ENCODE data around the gene PYDC2. TPM values are rescaled to one million over a fixed set of nuclear protein-coding genes. Genes with fewer than 3 reads are reported as not detected.
"Not testable (repeated sequence)": the region's sequence is repeated elsewhere in the genome, so short reads cannot be mapped to it uniquely, and the experiment has no call there.

PYDC2 gene
- total and polyA plus RNA-seq, 2 donors: not detected

- DNase-seq (ENCODE audit: low read depth in 6 of 9, low spot score in 9 of 9): no peak
- no peaks in the 10 kb centered on the region for H3K4me1 ChIP-seq (ENCODE audit: control insufficient read depth in 2 of 2, insufficient read depth in 2 of 2, low read length in 2 of 2)
- H3K36me3 ChIP-seq (ENCODE audit: control insufficient read depth in 2 of 2, insufficient read depth in 2 of 2, low read length in 1 of 2): no peaks in the 10 kb centered on the region
- H3K4me3 ChIP-seq (ENCODE audit: low read length in 2 of 2): no peak overlapping the region
- no peak overlapping the region for H3K27ac ChIP-seq (ENCODE audit: low read depth in 1 of 2, low read length in 1 of 2)
- H3K27me3 ChIP-seq (ENCODE audit: control insufficient read depth in 2 of 2, insufficient read depth in 1 of 2, low read length in 1 of 2): no peaks in the 10 kb centered on the region
- H3K9me3 ChIP-seq (ENCODE audit: control insufficient read depth in 2 of 2, insufficient read depth in 1 of 2, low read length in 1 of 2): no peaks in the 10 kb centered on the region
- WGBS: 95% methylated on average over 3 of the region's 3 CpGs
These were observed 16.4 kb upstream of the PYDC2 start for GRCh38 chr3:191444569-191444968.

- Histone ChIP-seq H3K27ac (ENCODE audit: low read depth in 1 of 2, low read length in 1 of 2) (no peak overlapping the region), H3K9me3 (ENCODE audit: control insufficient read depth in 2 of 2, insufficient read depth in 1 of 2, low read length in 1 of 2) (no peaks in the 10 kb centered on the region), H3K27me3 (ENCODE audit: control insufficient read depth in 2 of 2, insufficient read depth in 1 of 2, low read length in 1 of 2) (no peaks in the 10 kb centered on the region), H3K4me3 (ENCODE audit: low read length in 2 of 2) (no peak overlapping the region), H3K4me1 (ENCODE audit: control insufficient read depth in 2 of 2, insufficient read depth in 2 of 2, low read length in 2 of 2) (no peaks in the 10 kb centered on the region), H3K36me3 (ENCODE audit: control insufficient read depth in 2 of 2, insufficient read depth in 2 of 2, low read length in 1 of 2) (no peaks in the 10 kb centered on the region)
- DNase-seq (ENCODE audit: low read depth in 6 of 9, low spot score in 9 of 9): no peak
- WGBS: 47% methylated on average over 1 of the region's 1 CpG
These were observed 11.7 kb upstream of the PYDC2 start for GRCh38 chr3:191449256-191449655.

GRCh38 chr3:191455257-191455952, 5.6 kb upstream of the PYDC2 start:
- Histone ChIP-seq H3K36me3 (ENCODE audit: control insufficient read depth in 2 of 2, insufficient read depth in 2 of 2, low read length in 1 of 2) (no peaks in the 10 kb centered on the region), H3K4me1 (ENCODE audit: control insufficient read depth in 2 of 2, insufficient read depth in 2 of 2, low read length in 2 of 2) (no peaks in the 10 kb centered on the region), H3K27ac (ENCODE audit: low read depth in 1 of 2, low read length in 1 of 2) (no peak overlapping the region), H3K9me3 (ENCODE audit: control insufficient read depth in 2 of 2, insufficient read depth in 1 of 2, low read length in 1 of 2) (no peaks in the 10 kb centered on the region), H3K4me3 (ENCODE audit: low read length in 2 of 2) (no peak overlapping the region), H3K27me3 (ENCODE audit: control insufficient read depth in 2 of 2, insufficient read depth in 1 of 2, low read length in 1 of 2) (no peaks in the 10 kb centered on the region)
- 24% methylated on average over 3 of the region's 3 CpGs for WGBS
- DNase-seq (ENCODE audit: low read depth in 6 of 9, low spot score in 9 of 9): no peak

DNA sequence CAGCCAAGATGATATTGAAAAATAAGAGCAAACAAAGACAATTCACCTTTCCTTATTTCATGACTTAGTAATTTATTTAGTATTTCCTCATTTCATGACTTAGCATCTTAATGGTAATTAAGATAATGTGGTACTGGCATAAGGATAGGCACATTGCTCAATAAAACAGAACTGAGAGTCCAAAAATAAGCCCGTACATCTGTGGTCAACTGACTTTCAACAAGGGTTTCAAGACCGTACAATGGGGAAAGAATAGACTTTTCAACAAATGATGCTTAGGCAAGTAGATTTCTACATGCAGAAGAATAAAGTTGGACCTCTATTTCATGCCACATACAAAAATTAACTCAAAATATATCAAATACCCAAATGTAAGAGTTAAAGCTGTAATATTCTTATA, 603 bp upstream of the PYDC2 start:
- H3K36me3 ChIP-seq (ENCODE audit: control insufficient read depth in 2 of 2, insufficient read depth in 2 of 2, low read length in 1 of 2): no peaks in the 10 kb centered on the region
- H3K4me3 ChIP-seq (ENCODE audit: low read length in 2 of 2): no peak overlapping the region
- no peak for DNase-seq (ENCODE audit: low read depth in 6 of 9, low spot score in 9 of 9)
- H3K27ac ChIP-seq (ENCODE audit: low read depth in 1 of 2, low read length in 1 of 2): no peak overlapping the region
- 91% methylated on average over 2 of the region's 2 CpGs for WGBS
- no peaks in the 10 kb centered on the region for H3K9me3 ChIP-seq (ENCODE audit: control insufficient read depth in 2 of 2, insufficient read depth in 1 of 2, low read length in 1 of 2)
- H3K4me1 ChIP-seq (ENCODE audit: control insufficient read depth in 2 of 2, insufficient read depth in 2 of 2, low read length in 2 of 2): no peaks in the 10 kb centered on the region
- no peaks in the 10 kb centered on the region for H3K27me3 ChIP-seq (ENCODE audit: control insufficient read depth in 2 of 2, insufficient read depth in 1 of 2, low read length in 1 of 2)

GRCh38 chr3:191470080-191470479, 9.1 kb downstream of the PYDC2 start:
- H3K4me3 ChIP-seq (ENCODE audit: low read length in 2 of 2): no peak overlapping the region
- no peaks in the 10 kb centered on the region for H3K36me3 ChIP-seq (ENCODE audit: control insufficient read depth in 2 of 2, insufficient read depth in 2 of 2, low read length in 1 of 2)
- H3K27ac ChIP-seq (ENCODE audit: low read depth in 1 of 2, low read length in 1 of 2): no peak overlapping the region
- no peaks in the 10 kb centered on the region for H3K9me3 ChIP-seq (ENCODE audit: control insufficient read depth in 2 of 2, insufficient read depth in 1 of 2, low read length in 1 of 2)
- H3K4me1 ChIP-seq (ENCODE audit: control insufficient read depth in 2 of 2, insufficient read depth in 2 of 2, low read length in 2 of 2): no peaks in the 10 kb centered on the region
- no peaks in the 10 kb centered on the region for H3K27me3 ChIP-seq (ENCODE audit: control insufficient read depth in 2 of 2, insufficient read depth in 1 of 2, low read length in 1 of 2)
- DNase-seq (ENCODE audit: low read depth in 6 of 9, low spot score in 9 of 9): no peak

GRCh38 chr3:191470545-191470944, 9.6 kb downstream of the PYDC2 start:
- Histone ChIP-seq H3K9me3 (ENCODE audit: control insufficient read depth in 2 of 2, insufficient read depth in 1 of 2, low read length in 1 of 2) (no peaks in the 10 kb centered on the region), H3K4me1 (ENCODE audit: control insufficient read depth in 2 of 2, insufficient read depth in 2 of 2, low read length in 2 of 2) (no peaks in the 10 kb centered on the region), H3K4me3 (ENCODE audit: low read length in 2 of 2) (no peak overlapping the region), H3K27ac (ENCODE audit: low read depth in 1 of 2, low read length in 1 of 2) (no peak overlapping the region), H3K36me3 (ENCODE audit: control insufficient read depth in 2 of 2, insufficient read depth in 2 of 2, low read length in 1 of 2) (no peaks in the 10 kb centered on the region), H3K27me3 (ENCODE audit: control insufficient read depth in 2 of 2, insufficient read depth in 1 of 2, low read length in 1 of 2) (no peaks in the 10 kb centered on the region)
- WGBS: 94% methylated on average over 2 of the region's 2 CpGs
- DNase-seq (ENCODE audit: low read depth in 6 of 9, low spot score in 9 of 9): no peak

DNA sequence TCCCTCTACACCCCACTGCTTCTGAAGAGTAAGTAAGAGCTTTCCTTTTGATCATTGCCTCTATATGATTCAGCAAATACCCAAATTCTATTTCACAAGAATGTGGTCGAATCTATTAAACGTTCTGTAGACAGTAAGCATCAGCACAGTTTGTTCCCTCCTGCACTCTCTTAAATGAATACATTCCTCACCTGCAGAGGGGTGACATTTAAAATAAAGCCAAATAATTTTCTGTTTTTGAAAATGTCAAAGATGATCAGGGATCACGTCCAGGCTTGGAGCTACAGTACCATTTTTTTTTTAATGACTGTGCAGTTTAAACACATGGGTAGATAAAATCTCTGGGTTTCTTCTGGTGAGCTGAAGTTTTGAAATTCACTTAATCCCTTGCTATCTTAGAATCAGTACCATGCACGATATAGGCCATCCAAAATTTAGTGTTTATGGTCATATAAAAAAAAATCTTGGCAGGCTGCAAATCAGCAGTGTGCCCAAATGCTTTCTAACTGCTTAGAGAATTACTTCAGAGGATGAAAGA, 12.8 kb downstream of the PYDC2 start:
- no peaks in the 10 kb centered on the region for H3K27me3 ChIP-seq (ENCODE audit: control insufficient read depth in 2 of 2, insufficient read depth in 1 of 2, low read length in 1 of 2)
- 80% methylated on average over 4 of the region's 4 CpGs for WGBS
- no peak for DNase-seq (ENCODE audit: low read depth in 6 of 9, low spot score in 9 of 9)
- no peaks in the 10 kb centered on the region for H3K9me3 ChIP-seq (ENCODE audit: control insufficient read depth in 2 of 2, insufficient read depth in 1 of 2, low read length in 1 of 2)
- no peaks in the 10 kb centered on the region for H3K4me1 ChIP-seq (ENCODE audit: control insufficient read depth in 2 of 2, insufficient read depth in 2 of 2, low read length in 2 of 2)
- H3K36me3 ChIP-seq (ENCODE audit: control insufficient read depth in 2 of 2, insufficient read depth in 2 of 2, low read length in 1 of 2): no peaks in the 10 kb centered on the region
- H3K27ac ChIP-seq (ENCODE audit: low read depth in 1 of 2, low read length in 1 of 2): no peak overlapping the region
- no peak overlapping the region for H3K4me3 ChIP-seq (ENCODE audit: low read length in 2 of 2)

DNA sequence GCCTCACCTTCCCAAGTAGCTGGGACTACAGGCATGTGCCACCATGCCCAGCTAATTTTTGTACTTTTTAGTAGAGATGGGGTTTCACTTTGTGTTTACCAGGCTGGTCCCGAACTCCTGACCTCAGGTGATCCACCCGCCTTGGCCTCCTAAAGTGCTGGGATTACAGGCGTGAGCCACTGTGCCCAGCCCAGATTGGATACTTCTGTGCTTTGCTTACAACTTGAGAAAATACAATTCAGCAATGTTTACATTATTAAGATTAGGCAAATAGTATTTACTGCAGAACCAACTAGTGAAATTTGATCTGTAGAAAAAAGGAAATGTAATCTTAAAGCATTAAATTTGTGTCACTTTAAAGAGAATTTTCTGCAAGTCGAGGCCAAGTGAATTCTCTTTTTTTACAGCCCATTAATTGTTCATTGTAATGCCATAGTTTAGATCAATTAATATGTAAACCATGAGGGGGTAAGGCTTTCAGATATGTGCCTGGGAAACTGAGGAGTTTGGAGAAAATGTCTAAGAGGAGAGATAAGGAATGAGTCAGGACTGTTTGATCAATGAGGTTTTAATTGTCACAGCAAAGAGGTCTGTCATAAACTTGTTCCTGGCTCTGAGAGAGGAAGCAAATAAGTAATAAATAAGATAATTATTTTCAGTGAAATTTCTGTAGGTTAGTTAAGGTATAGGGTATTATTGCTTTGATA, 15.3 kb downstream of the PYDC2 start:
- Histone ChIP-seq H3K4me1 (ENCODE audit: control insufficient read depth in 2 of 2, insufficient read depth in 2 of 2, low read length in 2 of 2) (no peaks in the 10 kb centered on the region), H3K4me3 (ENCODE audit: low read length in 2 of 2) (no peak overlapping the region), H3K36me3 (ENCODE audit: control insufficient read depth in 2 of 2, insufficient read depth in 2 of 2, low read length in 1 of 2) (no peaks in the 10 kb centered on the region), H3K27ac (ENCODE audit: low read depth in 1 of 2, low read length in 1 of 2) (no peak overlapping the region), H3K27me3 (ENCODE audit: control insufficient read depth in 2 of 2, insufficient read depth in 1 of 2, low read length in 1 of 2) (no peaks in the 10 kb centered on the region), H3K9me3 (ENCODE audit: control insufficient read depth in 2 of 2, insufficient read depth in 1 of 2, low read length in 1 of 2) (peaks cover 0 to 4% of the 10 kb centered on the region in 2 donors)
- 89% methylated on average over 4 of the region's 4 CpGs for WGBS
- DNase-seq (ENCODE audit: low read depth in 6 of 9, low spot score in 9 of 9): no peak

DNA sequence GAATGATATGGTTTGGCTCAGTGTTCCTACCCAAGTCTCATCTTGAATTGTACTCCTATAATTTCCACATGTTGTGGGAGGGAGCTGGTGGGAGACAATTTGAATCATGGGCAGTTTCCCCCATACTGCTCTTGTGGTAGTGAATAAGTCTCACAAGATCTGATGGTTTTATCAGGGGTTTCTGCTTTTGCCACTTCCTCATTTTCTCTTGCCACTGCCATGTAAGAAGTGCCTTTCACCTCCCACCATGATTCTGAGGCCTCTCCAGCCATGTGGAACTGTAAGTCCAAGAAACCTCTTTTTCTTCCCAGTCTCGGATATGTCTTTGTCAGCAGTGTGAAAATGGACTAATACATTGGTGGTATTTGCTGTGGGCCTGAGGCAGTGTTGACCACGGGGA, 23.0 kb downstream of the PYDC2 start:
- 85% methylated on average over 2 of the region's 2 CpGs for WGBS
- H3K36me3 ChIP-seq (ENCODE audit: control insufficient read depth in 2 of 2, insufficient read depth in 2 of 2, low read length in 1 of 2): not testable (repeated sequence)

More for the DNA sequence above, 23.0 kb downstream of the PYDC2 start:
- H3K4me1 ChIP-seq (ENCODE audit: control insufficient read depth in 2 of 2, insufficient read depth in 2 of 2, low read length in 2 of 2); DNase-seq (ENCODE audit: low read depth in 6 of 9, low spot score in 9 of 9); H3K4me3 ChIP-seq (ENCODE audit: low read length in 2 of 2); H3K27me3 ChIP-seq (ENCODE audit: control insufficient read depth in 2 of 2, insufficient read depth in 1 of 2, low read length in 1 of 2); H3K27ac ChIP-seq (ENCODE audit: low read depth in 1 of 2, low read length in 1 of 2): not testable (repeated sequence)
- peaks cover 0 to 13% of the 10 kb centered on the region in 2 donors for H3K9me3 ChIP-seq (ENCODE audit: control insufficient read depth in 2 of 2, insufficient read depth in 1 of 2, low read length in 1 of 2)
